BLaER1 treated with 17β-estradiol and CSF1 and Interleukin-3, amounts not matched to agents 10 nM and 100 nM (cell line): ENCODE results near the gene RTP1.
"Not testable (repeated sequence)": the region's sequence is repeated elsewhere in the genome, so short reads cannot be mapped to it uniquely, and the experiment has no call there.

Experiments
- H3K27ac ChIP-seq, 11 experiments: shearing (Covaris generic); formaldehyde crosslinking; 2 replicates each; pipeline ENCODE4 v1.8.1; 2022
- H3K27me3 ChIP-seq, 11 experiments: shearing (Covaris generic); formaldehyde crosslinking; 2 replicates each; pipeline ENCODE4 v1.8.1; 2022
- H3K36me3 ChIP-seq, 11 experiments: shearing (Covaris generic); formaldehyde crosslinking; 2 replicates each; pipeline ENCODE4 v1.8.1; 2022
- H3K4me1 ChIP-seq, 10 experiments: shearing (Covaris generic); formaldehyde crosslinking; 2 replicates each; pipeline ENCODE4 v1.8.1; 2022
- H3K4me2 ChIP-seq, 11 experiments: shearing (Covaris generic); formaldehyde crosslinking; 2 replicates each; pipeline ENCODE4 v1.8.1; 2022
- H3K4me3 ChIP-seq, 10 experiments: shearing (Covaris generic); formaldehyde crosslinking; 2 replicates each; pipeline ENCODE4 v1.8.1; 2022
- H3K9ac ChIP-seq, 11 experiments: shearing (Covaris generic); formaldehyde crosslinking; 2 replicates each; pipeline ENCODE4 v1.8.1; 2022
- H3K9me3 ChIP-seq, 11 experiments: shearing (Covaris generic); formaldehyde crosslinking; replicated peaks in 1 of 11; 2 replicates each; pipeline ENCODE4 v1.8.1; 2022
- H4K20me1 ChIP-seq, 11 experiments: shearing (Covaris generic); formaldehyde crosslinking; 2 replicates each; pipeline ENCODE4 v1.8.1; 2022
- Cebpa-rat ChIP-seq, 11 experiments: shearing (Covaris generic); IDR thresholded peaks; 2 replicates each; pipeline ENCODE4 v1.8.1; 2022

The RTP1 gene, protein sequence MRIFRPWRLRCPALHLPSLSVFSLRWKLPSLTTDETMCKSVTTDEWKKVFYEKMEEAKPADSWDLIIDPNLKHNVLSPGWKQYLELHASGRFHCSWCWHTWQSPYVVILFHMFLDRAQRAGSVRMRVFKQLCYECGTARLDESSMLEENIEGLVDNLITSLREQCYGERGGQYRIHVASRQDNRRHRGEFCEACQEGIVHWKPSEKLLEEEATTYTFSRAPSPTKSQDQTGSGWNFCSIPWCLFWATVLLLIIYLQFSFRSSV

DNA sequence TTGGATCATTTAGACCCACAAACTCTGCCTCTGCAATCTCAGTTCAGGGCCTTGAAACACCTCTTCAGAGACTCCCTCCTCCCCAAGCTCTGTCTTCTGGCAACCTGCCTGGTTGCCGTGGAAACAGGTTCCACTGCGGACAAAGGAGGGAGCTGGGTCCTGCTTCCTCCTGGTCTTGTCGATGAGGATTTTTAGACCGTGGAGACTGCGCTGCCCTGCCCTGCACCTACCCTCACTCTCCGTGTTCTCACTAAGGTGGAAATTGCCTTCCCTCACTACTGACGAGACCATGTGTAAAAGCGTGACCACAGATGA lies at the start of gene RTP1:
Gene RTP1 (plus strand): TSS at position 152 of the 315 bp plus-strand sequence. CDS start 30 bp downstream, at position 182.
- H3K4me3 ChIP-seq = no peak within 1 kb of the TSS
- no peaks in the 10 kb centered on the region for H3K4me1 ChIP-seq
- H4K20me1 ChIP-seq = no peaks in the 10 kb centered on the region
- TF ChIP-seq Cebpa-rat (IDR thresholded peaks at IDR 0.05) = no peak
- H3K9me3 ChIP-seq = no peaks in the 10 kb centered on the region
- no peak within 1 kb of the TSS for H3K4me2 ChIP-seq
- no peak within 1 kb of the TSS for H3K27ac ChIP-seq
- H3K9ac ChIP-seq = no peak within 1 kb of the TSS
- H3K27me3 ChIP-seq = peaks cover 0 to 12% (median 0%) of the 10 kb centered on the region in 11 experiments; a peak in 2 of 22 replicates
- no peaks in the 10 kb centered on the region for H3K36me3 ChIP-seq

DNA sequence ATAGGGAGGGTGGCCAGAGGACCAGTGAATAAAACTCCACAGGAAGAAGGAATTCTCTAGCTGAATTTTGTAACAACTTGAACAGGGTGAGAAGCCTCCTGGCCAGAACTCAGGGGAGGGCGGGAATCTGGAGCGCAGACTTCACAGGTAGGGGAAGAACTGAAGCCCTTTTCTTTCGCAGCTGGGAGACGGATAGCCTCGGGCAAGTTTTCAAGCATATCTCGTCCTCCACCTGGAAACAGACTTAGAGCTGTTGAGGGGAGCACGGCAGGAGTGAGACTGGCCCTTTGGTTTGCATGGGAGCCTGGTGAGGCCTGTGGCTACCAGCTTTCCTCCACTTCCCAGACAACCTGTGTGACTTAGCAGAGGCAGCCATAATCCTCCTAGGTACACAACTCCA lies 47.1 kb upstream of the RTP1 start:
- H3K9me3 ChIP-seq = peaks cover 22 to 40% (median 27%) of the 10 kb centered on the region in 11 experiments
- peaks cover 0 to 4% (median 0%) of the 10 kb centered on the region in 11 experiments; a peak in 4 of 22 replicates for H3K36me3 ChIP-seq
- no peaks in the 10 kb centered on the region for H3K4me1 ChIP-seq
- no peak overlapping the region for H3K27ac ChIP-seq
- no peak overlapping the region for H3K4me3 ChIP-seq
- H3K9ac ChIP-seq = no peak overlapping the region
- no peaks in the 10 kb centered on the region for H3K27me3 ChIP-seq
- H4K20me1 ChIP-seq = no peaks in the 10 kb centered on the region
- no peak overlapping the region for H3K4me2 ChIP-seq
- no peak for TF ChIP-seq Cebpa-rat (IDR thresholded peaks at IDR 0.05)

DNA sequence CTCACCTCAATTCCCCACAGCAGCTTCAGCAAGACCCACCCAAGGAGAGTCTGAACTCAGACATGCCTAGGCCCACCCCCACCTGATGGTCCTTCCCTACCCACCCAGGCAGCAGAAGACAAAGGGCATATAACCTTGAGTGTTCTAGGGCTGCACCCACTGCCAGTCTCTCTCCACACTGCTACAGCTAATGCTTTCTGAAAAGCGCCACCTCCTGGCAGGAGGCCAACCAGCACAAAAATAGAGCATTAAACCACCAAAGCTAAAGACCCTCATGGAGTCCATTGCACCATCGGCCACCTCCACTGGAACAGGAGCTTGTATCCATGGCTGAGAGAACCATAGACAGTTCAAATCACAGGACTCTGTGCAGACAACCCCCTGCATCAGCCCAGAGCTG lies 46.7 kb upstream of the RTP1 start:
- H3K4me2 ChIP-seq = no peak overlapping the region
- H4K20me1 ChIP-seq = no peaks in the 10 kb centered on the region
- no peaks in the 10 kb centered on the region for H3K4me1 ChIP-seq
- TF ChIP-seq Cebpa-rat (IDR thresholded peaks at IDR 0.05) = no peak
- no peaks in the 10 kb centered on the region for H3K27me3 ChIP-seq
- no peaks in the 10 kb centered on the region; a peak in 1 of 22 replicates for H3K36me3 ChIP-seq
- no peak overlapping the region for H3K27ac ChIP-seq
- peaks cover 18 to 37% (median 23%) of the 10 kb centered on the region in 11 experiments for H3K9me3 ChIP-seq
- no peak overlapping the region for H3K9ac ChIP-seq
- H3K4me3 ChIP-seq = no peak overlapping the region

DNA sequence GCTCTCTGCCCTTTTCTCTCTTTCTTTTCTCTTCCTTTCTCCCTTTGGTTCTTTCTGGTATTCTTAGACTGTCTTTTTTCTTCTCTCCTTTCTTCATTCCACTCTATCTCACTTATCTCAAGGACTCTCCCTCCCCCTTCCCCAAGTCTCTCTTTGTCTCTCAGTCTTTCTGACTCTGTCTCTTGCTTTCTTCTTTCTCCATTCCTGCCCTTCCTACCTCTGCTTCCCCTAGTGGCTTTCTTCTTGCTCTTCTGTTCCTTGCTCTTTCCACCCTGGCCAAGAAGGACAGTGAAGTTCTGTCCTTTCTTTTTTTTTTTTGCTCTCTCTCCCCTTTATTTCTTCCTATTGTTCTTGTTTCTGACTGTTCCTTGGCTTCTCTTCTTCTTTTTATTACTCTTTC lies 35.7 kb upstream of the RTP1 start:
- Histone ChIP-seq H3K27me3 (no peaks in the 10 kb centered on the region), H3K4me2 (no peak overlapping the region), H3K4me1 (no peaks in the 10 kb centered on the region), H3K9ac (no peak overlapping the region), H4K20me1 (no peaks in the 10 kb centered on the region), H3K9me3 (peaks cover 0 to 31% (median 9%) of the 10 kb centered on the region in 11 experiments; a peak in 12 of 22 replicates), H3K36me3 (no peaks in the 10 kb centered on the region), H3K27ac (no peak overlapping the region), H3K4me3 (no peak overlapping the region)
- TF ChIP-seq Cebpa-rat (IDR thresholded peaks at IDR 0.05) = no peak

DNA sequence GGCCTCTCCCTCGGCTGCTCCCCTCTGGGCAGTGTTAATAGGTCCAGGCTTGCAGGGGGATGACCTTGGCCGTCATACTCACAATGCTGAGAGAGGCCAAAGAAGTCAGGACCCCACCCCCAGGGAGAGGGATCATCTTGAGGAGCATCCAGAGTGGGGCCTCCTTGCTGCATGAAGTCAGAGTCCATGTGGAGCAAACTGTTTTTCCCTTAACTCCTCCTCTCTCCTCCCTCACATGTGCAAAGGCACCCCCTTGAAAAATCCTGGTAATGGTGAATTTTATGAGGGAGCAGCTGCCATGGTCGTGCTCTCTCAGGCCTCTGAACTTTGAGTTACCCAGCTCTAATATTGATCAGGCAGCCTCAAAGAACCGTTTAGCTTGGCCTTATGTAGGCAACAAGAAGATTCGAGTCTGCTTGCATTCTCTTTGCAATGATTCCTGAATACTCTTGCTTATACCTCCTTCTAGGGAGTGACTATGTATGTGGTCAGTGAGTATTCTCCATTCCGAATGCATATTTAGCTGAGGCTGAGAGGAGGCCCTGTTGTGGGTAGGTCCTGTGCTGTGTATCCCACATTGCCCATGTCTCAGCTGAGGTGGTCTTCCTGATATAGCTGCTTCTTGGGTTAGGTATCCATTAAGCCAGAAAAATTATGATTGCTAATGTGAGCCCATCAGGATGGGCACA lies 34.9 kb upstream of the RTP1 start:
- Histone ChIP-seq H3K4me1 (no peaks in the 10 kb centered on the region), H3K9me3 (peaks cover 0 to 28% (median 9%) of the 10 kb centered on the region in 11 experiments; a peak in 12 of 22 replicates), H4K20me1 (no peaks in the 10 kb centered on the region), H3K4me3 (no peak overlapping the region), H3K4me2 (no peak overlapping the region), H3K9ac (no peak overlapping the region), H3K27me3 (no peaks in the 10 kb centered on the region), H3K36me3 (no peaks in the 10 kb centered on the region), H3K27ac (no peak overlapping the region)
- no peak for TF ChIP-seq Cebpa-rat (IDR thresholded peaks at IDR 0.05)

DNA sequence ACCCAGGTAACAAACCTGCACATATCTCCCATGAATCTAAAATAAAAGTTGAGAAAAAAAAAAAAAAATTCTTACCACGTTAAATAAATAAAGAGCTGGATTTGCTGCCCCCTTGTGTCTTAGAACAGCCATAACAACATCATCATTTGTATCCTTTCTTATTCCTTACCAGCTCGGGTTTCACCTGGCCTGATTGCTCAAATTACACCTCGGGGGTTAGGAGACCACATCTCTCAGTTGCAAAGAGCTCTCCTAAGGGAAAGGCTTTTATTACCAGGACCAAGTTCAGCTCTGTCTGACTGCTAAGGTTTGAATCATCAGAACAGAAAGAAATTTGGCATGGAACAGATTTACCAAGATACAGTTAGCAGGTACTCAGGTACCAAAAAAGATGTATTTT lies 32.1 kb upstream of the RTP1 start:
- Histone ChIP-seq H3K4me3 (no peak overlapping the region), H3K36me3 (no peaks in the 10 kb centered on the region), H3K9ac (no peak overlapping the region), H3K4me2 (no peak overlapping the region), H3K4me1 (0 out of 20 replicates have a peak, but pooled peaks cover 0 to under 1% (median 0%) of the 10 kb centered on the region in 10 experiments), H4K20me1 (no peaks in the 10 kb centered on the region), H3K9me3 (peaks cover 0 to 2% (median 0%) of the 10 kb centered on the region in 11 experiments; a peak in 4 of 22 replicates), H3K27ac (no peak overlapping the region), H3K27me3 (no peaks in the 10 kb centered on the region)
- no peak for TF ChIP-seq Cebpa-rat (IDR thresholded peaks at IDR 0.05)

DNA sequence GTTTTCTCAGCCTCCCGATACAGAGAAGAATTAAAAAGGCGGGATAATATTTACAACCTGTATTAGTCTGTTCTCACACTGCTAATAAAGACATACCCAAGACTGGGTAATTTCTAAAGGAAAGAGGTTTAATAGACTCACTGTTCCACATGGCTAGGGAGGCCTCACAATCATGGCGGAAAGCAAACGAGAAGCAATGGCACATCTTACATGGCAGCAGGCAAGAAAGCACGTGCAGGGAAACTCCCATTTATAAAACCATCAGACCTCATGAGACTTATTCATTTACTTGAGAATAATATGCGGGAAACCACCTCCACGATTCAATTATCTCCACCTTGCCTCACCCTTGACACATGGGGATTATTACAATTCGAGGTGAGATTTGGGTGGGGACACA lies 30.5 kb upstream of the RTP1 start:
- H3K4me3 ChIP-seq = no peak overlapping the region
- H3K4me2 ChIP-seq = no peak overlapping the region
- no peaks in the 10 kb centered on the region for H3K27me3 ChIP-seq
- H4K20me1 ChIP-seq = no peaks in the 10 kb centered on the region
- H3K4me1 ChIP-seq = peaks cover 0 to 5% (median 0%) of the 10 kb centered on the region in 10 experiments; a peak in 1 of 20 replicates
- no peaks in the 10 kb centered on the region for H3K9me3 ChIP-seq
- H3K27ac ChIP-seq = no peak overlapping the region
- no peak overlapping the region for H3K9ac ChIP-seq
- H3K36me3 ChIP-seq = no peaks in the 10 kb centered on the region
- no peak for TF ChIP-seq Cebpa-rat (IDR thresholded peaks at IDR 0.05)

DNA sequence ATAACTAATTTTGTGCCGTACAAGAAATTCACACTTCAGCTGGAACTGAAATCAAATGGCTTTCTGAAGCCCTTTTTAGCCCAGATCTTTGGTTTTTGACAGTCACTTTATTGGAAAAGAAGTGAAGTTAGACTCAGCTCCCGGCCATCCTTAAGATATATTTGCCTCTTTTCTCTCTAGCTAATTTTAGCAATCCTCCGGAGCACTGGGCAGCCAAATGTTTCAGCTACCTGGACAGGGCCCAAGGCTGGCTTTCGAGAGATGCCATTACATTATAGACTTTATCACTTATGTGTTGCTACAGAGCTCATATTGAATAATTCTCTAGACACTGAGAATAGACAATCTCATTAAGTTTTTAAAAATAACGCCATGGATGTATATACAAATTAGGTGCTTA lies 29.5 kb upstream of the RTP1 start:
- no peak overlapping the region for H3K27ac ChIP-seq
- H3K9me3 ChIP-seq = no peaks in the 10 kb centered on the region
- no peaks in the 10 kb centered on the region for H4K20me1 ChIP-seq
- TF ChIP-seq Cebpa-rat (IDR thresholded peaks at IDR 0.05) = no peak
- no peak overlapping the region for H3K4me3 ChIP-seq
- no peaks in the 10 kb centered on the region for H3K36me3 ChIP-seq
- H3K4me1 ChIP-seq = peaks cover 0 to 5% (median 0%) of the 10 kb centered on the region in 10 experiments; a peak in 1 of 20 replicates
- no peaks in the 10 kb centered on the region for H3K27me3 ChIP-seq
- no peak overlapping the region for H3K4me2 ChIP-seq
- no peak overlapping the region for H3K9ac ChIP-seq

DNA sequence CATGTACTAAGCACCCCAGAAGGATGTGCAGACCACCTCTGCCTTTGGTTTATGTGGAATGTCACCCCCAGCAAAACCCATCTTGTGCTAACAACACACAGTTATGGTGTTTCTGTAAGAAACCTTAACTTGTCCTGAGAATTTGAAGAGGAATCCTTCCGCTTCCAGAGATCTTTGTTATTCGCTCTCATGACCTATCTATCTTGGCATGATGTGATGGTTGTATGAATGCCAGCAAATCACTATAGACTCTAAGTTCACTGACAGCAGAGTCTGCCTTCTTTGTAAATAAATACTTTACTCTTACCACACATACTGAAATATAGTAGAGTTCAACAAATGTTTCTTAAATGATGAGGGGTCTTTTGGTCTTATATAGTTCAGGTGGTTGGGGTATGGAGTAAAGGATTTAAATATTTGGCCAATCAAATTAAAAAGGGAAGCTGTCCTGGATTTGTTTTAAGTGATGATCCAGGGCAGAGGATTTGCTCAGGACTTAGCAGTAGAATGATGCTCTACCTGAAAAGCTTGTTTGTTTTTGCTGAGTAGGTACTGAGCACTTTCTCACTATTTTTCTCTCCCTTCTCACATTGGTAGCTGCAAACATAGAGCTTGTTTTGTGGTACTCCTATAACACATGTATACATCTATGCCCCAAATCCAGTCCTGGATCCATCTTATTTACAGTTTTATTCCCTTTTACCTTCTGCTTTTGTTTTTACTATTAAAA lies 27.9 kb upstream of the RTP1 start:
- Histone ChIP-seq H4K20me1 (no peaks in the 10 kb centered on the region), H3K27me3 (no peaks in the 10 kb centered on the region), H3K27ac (no peak overlapping the region), H3K9ac (no peak overlapping the region), H3K9me3 (no peaks in the 10 kb centered on the region), H3K4me1 (peaks cover 0 to 5% (median 0%) of the 10 kb centered on the region in 10 experiments; a peak in 1 of 20 replicates), H3K36me3 (no peaks in the 10 kb centered on the region), H3K4me2 (no peak overlapping the region), H3K4me3 (no peak overlapping the region)
- TF ChIP-seq Cebpa-rat (IDR thresholded peaks at IDR 0.05) = no peak

DNA sequence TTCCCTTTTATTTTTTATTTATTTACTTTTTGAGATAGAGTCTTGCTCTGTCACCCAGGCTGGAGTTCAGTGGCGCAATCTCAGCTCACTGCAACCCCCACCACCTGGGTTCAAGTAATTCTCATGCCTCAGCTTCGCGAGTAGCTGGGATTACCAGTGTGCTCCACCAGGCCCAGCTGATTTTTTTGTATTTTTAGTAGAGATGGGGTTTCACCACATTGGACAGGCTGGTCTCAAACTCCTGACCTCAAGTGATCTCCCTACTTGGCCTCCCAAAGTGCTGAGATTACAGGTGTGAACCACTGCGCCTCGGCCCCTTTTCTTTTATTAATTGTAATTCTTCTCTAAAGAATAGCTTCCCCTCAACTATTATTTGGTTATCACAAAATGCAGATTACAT lies 26.4 kb upstream of the RTP1 start:
- H3K9ac ChIP-seq, H3K4me1 ChIP-seq, H3K4me2 ChIP-seq, H3K27ac ChIP-seq, H3K4me3 ChIP-seq, H3K36me3 ChIP-seq, H3K27me3 ChIP-seq, H4K20me1 ChIP-seq, H3K9me3 ChIP-seq: not testable (repeated sequence)
